Activated naive CD8-positive, alpha-beta T cell treated with anti-CD3 and anti-CD28 coated beads for 36 hours (primary cell): ENCODE measurements around the gene CEP85. TPM values are rescaled to one million over a fixed set of nuclear protein-coding genes. Genes with fewer than 3 reads are reported as not detected.

Experiments used
- DNase-seq: peaks from one replicate; pipeline ENCODE4 v3.0.0; 2021
- H3K27ac Mint-ChIP-seq: one replicate; pipeline ENCODE4 v1.8.0; 2022; ENCODE audit warnings: mild to moderate bottlenecking, moderate library complexity, mixed read lengths
- H3K27me3 Mint-ChIP-seq: one replicate; pipeline ENCODE4 v1.8.0; 2022; ENCODE audit warnings: mild to moderate bottlenecking, mixed read lengths
- H3K36me3 Mint-ChIP-seq: one replicate; pipeline ENCODE4 v1.8.0; 2021; ENCODE audit warnings: mild to moderate bottlenecking, mixed read lengths
- H3K4me1 Mint-ChIP-seq: one replicate; pipeline ENCODE4 v1.8.0; 2021; ENCODE audit warnings: mixed read lengths
- H3K4me3 Mint-ChIP-seq: one replicate; pipeline ENCODE4 v1.8.0; 2022; ENCODE audit warnings: mild to moderate bottlenecking, moderate library complexity, mixed read lengths
- H3K9me3 Mint-ChIP-seq: one replicate; pipeline ENCODE4 v1.8.0; 2022; ENCODE audit warnings: mixed read lengths
- total RNA-seq, 2 experiments: library from RNA; stranded (reverse); gene quantifications; one replicate each; pipeline ENCODE4 v1.2.3, GENCODE V29; 2021

The CEP85 gene
- total RNA-seq, 2 experiments from 2014 or later, result 28.1 to 29.6 TPM

DNA sequence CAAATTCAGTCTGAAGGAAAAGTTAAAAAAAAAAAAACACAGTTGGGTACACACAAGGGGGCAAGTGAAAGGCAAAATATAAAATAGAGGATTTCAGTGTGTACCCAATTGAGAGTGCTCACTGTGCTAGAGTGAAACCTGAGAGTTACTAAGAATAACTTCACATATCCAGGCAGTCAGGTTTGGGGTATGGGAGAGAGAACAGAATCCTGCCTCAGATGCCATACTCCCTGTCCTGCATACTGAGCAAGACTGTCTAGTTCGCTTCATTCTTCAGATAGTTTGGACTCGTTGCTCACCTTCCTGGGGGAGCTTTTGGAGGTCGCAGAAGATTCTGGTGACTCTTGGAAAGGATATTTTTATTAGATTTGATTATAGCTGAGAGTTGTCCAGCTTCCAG lies 20.4 kb downstream of the CEP85 start:
- H3K27ac Mint-ChIP-seq, result no peak overlapping the region
- H3K36me3 Mint-ChIP-seq, result peaks cover 15% of the 10 kb centered on the region
- no peaks in the 10 kb centered on the region for H3K9me3 Mint-ChIP-seq
- H3K4me1 Mint-ChIP-seq, result peaks cover 7% of the 10 kb centered on the region
- no peak for DNase-seq
- no peaks in the 10 kb centered on the region for H3K27me3 Mint-ChIP-seq
- no peak overlapping the region for H3K4me3 Mint-ChIP-seq

DNA sequence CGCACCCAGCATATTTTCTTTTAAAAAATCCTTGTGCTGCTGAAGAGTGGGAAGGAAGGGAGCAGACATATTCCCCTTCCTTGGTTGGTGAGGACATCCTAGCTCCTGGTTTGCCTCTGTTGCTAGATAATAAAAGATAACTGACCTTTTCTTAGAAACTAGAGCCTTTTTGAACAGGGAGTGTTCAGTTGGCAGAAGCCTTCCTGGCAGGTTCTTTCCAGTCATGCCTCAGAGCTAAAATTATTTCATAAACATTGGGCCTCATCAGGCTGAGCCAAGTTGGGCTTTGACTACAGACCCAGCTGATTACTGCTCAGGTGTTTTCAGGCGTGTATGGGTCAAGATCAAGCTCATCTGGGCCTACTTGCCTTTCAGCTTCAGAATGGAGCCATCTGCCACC lies 23.2 kb downstream of the CEP85 start:
- Mint-ChIP-seq H3K27me3 (no peaks in the 10 kb centered on the region), H3K27ac (no peak overlapping the region), H3K9me3 (no peaks in the 10 kb centered on the region), H3K36me3 (peaks cover 22% of the 10 kb centered on the region), H3K4me1 (peaks cover 7% of the 10 kb centered on the region), H3K4me3 (no peak overlapping the region)
- no peak for DNase-seq

DNA sequence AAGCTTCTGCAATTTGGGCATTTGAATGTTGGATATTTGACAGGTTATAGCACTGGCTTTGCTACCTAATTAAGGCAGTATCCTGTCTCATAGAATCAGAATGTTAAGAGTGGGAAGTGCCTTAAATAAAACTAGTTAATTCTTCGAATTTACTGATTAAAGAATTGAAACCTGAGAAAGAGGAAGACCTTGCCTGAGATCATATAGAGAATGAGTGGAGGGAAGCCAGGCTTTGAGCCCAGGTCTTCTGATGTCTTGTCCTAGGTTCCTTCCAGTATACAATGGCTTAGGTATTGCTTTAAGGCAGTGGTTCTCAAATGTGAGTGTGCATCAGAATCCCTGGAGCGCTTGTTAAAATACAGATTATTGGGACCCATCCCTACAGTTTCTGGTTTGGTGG lies 25.0 kb downstream of the CEP85 start:
- Mint-ChIP-seq H3K9me3 (no peaks in the 10 kb centered on the region), H3K4me1 (peaks cover 2% of the 10 kb centered on the region), H3K27me3 (no peaks in the 10 kb centered on the region), H3K4me3 (no peak overlapping the region), H3K36me3 (peaks cover 30% of the 10 kb centered on the region), H3K27ac (no peak overlapping the region)
- DNase-seq, result no peak

DNA sequence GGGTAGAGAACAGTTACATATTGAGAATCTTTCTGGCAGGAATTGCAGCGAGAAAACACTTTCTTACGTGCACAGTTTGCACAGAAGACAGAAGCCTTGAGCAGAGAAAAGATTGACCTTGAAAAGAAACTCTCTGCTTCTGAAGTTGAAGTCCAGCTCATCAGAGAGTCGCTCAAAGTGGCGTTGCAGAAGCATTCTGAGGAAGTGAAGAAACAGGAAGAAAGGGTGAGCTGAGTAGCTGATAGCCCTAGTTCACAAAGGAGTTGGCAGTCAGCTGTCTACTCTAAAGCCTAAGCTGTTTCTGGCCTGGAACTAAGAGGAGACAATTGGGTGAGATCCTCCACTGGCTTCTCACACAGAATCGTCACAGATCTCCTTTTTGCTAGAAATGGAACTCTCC lies 25.6 kb downstream of the CEP85 start:
- Mint-ChIP-seq H3K27ac (no peak overlapping the region), H3K27me3 (no peaks in the 10 kb centered on the region), H3K4me3 (no peak overlapping the region), H3K9me3 (no peaks in the 10 kb centered on the region), H3K36me3 (peaks cover 32% of the 10 kb centered on the region), H3K4me1 (peaks cover under 1% of the 10 kb centered on the region)
- DNase-seq, result no peak

DNA sequence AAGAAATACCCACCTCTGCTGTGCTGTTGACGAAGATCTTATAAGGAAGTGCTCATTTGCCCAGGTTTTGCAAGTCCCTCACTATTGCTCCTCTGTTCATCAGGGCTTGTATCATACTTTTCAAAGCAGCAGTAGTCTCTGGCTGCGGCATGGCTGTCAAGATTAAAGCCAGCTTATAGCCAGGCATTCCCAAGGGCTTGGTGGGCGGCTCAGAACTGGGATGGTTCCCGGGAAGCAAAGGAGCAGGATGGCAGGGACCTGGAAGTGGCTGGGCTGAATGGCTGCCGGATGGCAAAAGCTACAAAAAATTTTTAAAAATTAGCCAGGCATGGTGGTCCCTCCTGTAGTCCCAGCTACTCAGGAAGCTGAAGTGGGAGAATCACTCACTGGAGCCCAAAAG lies 29.2 kb downstream of the CEP85 start:
- Mint-ChIP-seq H3K4me3 (no peak overlapping the region), H3K27ac (no peak overlapping the region), H3K36me3 (peaks cover 49% of the 10 kb centered on the region), H3K4me1 (peaks cover 8% of the 10 kb centered on the region), H3K27me3 (no peaks in the 10 kb centered on the region), H3K9me3 (peaks cover 3% of the 10 kb centered on the region)
- no peak for DNase-seq

DNA sequence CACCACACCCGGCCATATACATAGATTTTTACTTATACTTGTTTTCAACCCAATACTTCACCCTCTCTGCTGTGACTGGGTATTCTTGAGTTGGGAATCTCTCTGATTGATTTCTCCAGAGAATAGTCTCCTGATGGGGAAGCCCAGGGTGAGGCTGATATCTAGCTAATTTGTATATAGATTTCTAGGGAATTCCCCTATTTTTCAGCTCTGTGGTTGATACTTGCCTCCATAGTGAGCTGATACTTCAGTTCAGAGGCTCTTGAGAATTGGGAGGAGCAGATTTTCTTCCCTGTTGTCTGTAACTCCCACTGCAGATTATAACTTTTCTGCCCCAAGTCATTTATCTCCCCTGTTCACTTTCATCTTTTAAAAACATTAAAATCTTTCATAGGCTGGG lies 31.4 kb downstream of the CEP85 start:
- peaks cover 14% of the 10 kb centered on the region for H3K9me3 Mint-ChIP-seq
- H3K4me3 Mint-ChIP-seq, result no peak overlapping the region
- H3K27ac Mint-ChIP-seq, result no peak overlapping the region
- DNase-seq, result no peak
- peaks cover 64% of the 10 kb centered on the region for H3K36me3 Mint-ChIP-seq
- H3K27me3 Mint-ChIP-seq, result no peaks in the 10 kb centered on the region
- peaks cover 8% of the 10 kb centered on the region for H3K4me1 Mint-ChIP-seq

DNA sequence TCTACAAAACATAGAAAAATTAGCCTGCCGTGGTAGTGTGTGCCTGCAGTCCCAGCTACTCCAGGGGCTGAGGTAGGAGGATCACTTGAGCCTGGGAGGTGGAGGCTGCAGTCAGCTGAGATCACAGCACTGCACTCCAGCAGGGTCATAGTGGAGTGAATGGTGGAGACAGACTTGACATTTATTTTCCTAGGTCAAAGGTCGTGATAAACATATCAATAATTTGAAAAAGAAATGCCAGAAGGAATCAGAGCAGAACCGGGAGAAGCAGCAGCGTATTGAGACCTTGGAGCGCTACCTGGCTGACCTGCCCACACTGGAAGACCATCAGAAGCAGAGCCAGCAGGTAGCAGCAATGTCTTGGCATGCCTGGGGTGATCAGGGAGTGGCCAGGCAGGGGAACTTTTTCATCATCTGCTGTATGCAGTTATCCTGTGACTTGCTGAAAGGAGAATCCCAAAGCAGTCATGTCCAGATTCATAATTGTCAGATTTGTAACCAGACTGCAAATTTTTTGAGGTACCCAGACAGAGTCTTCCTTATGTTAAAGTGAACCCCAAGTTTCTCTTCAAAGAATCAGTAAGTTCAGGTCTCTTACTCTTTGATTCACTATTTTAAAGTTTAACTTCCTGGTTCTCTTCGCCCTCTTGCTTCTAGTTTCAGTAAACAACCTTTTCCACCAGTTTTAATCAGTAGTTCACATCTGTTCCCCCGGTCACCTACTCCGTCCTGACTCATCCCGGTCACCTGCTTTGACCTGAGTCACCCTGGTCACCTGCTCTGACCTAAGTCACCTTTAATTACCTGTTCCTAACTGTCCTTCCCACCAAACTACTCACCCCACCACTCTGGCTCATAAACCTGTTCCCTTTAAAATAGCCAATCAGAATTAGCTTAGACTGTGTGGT lies 34.5 kb downstream of the CEP85 start:
- Mint-ChIP-seq H3K9me3 (peaks cover 14% of the 10 kb centered on the region), H3K27ac (no peak overlapping the region), H3K4me3 (no peak overlapping the region), H3K4me1 (peaks cover 8% of the 10 kb centered on the region), H3K27me3 (no peaks in the 10 kb centered on the region), H3K36me3 (peaks cover 62% of the 10 kb centered on the region)
- DNase-seq, result no peak

DNA sequence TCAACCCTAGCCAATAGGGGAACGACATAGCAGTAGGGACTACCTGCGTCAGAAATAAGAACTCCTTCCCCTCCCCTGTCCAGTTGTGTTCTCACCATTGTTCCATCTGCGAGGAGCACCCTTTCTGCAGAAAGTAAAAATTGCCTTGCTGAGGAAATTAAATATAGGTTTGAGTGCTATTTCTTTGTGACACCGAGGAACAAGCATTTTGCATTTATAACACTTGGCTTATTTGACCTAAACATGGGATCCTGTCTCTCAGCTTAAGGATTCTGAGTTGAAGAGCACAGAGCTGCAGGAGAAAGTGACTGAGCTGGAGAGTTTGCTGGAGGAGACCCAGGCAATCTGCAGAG lies 35.2 kb downstream of the CEP85 start:
- Mint-ChIP-seq H3K27ac (no peak overlapping the region), H3K27me3 (no peaks in the 10 kb centered on the region), H3K9me3 (peaks cover 14% of the 10 kb centered on the region), H3K36me3 (peaks cover 57% of the 10 kb centered on the region), H3K4me1 (peaks cover 8% of the 10 kb centered on the region), H3K4me3 (no peak overlapping the region)
- no peak for DNase-seq

DNA sequence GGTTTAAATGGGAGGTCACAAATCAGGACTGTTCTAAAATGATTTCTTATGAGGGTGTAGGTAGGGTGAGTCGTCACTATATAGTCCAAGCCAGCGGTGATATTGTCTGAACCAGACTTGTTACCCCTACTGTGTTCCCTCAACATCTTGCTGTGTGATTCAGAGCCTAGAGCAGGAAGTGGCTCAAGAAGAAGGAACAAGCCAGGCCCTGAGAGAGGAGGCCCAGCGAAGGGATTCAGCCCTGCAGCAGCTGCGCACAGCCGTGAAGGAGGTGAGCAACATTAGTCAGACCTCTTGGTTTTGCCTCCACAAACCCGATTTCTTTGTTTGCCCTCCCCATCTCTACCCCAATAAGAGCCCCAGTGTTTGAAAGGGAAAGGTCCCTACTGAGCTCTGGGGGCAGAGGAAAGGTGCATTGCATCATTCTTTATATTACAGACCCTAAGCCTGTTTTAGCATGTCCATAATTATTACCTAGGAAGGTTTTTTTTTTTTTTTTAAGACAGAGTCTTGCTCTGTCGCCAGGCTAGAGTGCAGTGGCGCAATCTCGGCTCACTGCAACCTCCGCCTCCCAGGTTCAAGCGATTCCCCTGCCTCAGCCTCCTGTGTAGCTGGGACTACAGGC lies 40.9 kb downstream of the CEP85 start:
- H3K4me3 Mint-ChIP-seq, result no peak overlapping the region
- peak overlapping the region; percentile 96 for H3K27ac Mint-ChIP-seq
- no peak for DNase-seq
- peaks cover 51% of the 10 kb centered on the region for H3K4me1 Mint-ChIP-seq
- no peaks in the 10 kb centered on the region for H3K9me3 Mint-ChIP-seq
- peaks cover 50% of the 10 kb centered on the region for H3K36me3 Mint-ChIP-seq
- no peaks in the 10 kb centered on the region for H3K27me3 Mint-ChIP-seq

DNA sequence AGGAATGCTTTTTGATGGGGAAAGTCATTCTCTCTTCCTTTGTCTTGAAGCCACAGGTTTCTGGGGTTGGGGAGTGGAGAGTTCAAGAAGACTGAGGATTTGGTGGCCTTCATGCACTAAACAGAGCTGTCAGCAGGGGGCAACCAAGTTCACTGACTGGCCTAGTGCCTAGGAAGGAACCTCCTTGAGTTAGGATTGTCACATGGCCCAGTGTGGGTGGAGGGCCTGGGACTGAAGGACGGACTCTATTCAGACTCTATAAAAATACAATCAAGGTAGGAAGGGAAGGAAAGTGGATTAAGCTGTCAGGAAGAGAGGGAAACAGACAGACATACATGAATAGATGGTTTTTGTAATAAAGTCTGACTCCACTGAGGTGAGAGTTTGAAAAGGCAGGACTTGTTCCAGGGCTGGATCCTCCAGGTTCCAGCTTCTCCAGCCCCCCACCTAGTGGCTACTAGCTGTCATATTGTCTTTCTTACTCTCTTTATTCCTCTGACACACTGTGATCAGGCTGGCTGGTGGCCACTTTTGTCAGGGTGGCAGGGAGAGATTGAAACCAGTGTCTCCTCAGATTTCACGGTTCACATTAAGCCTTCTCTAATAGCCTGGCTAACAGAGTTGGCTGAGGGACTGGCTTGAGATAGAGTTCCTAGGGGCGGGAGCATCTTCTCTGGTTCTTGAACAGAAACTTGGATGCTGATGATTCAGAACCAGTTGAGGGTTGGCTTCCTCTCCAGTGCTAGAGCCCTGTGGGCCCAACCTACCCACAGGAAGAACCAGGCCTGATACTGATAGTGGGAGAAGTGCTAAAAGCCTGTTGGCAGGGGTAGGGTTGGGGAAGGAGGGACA lies 41.8 kb downstream of the CEP85 start:
- peak; percentile 75 for DNase-seq
- Mint-ChIP-seq H3K4me3 (peak overlapping the region; percentile 72), H3K27ac (peak overlapping the region; percentile 96), H3K27me3 (no peaks in the 10 kb centered on the region), H3K36me3 (peaks cover 49% of the 10 kb centered on the region), H3K9me3 (no peaks in the 10 kb centered on the region), H3K4me1 (peaks cover 51% of the 10 kb centered on the region)

DNA sequence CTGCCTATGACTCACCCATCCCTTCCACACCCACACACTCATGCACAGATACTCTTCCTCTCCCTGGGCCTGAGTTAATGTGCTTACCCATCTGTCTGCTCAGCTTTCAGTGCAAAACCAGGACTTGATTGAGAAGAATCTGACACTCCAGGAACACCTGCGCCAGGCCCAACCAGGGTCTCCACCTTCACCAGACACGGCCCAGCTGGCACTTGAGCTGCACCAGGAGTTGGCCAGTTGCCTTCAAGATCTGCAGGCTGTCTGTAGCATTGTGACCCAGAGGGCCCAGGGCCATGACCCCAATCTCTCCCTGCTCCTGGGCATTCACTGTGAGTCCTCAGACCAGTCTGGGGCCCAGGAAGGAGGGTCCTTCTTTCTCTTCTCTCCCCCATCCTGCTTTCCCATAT lies 42.4 kb downstream of the CEP85 start:
- no peaks in the 10 kb centered on the region for H3K27me3 Mint-ChIP-seq
- peak overlapping the region; percentile 29 for H3K4me3 Mint-ChIP-seq
- H3K36me3 Mint-ChIP-seq, result peaks cover 51% of the 10 kb centered on the region
- H3K27ac Mint-ChIP-seq, result peak overlapping the region; percentile 96
- peaks cover 57% of the 10 kb centered on the region for H3K4me1 Mint-ChIP-seq
- no peak for DNase-seq
- no peaks in the 10 kb centered on the region for H3K9me3 Mint-ChIP-seq

DNA sequence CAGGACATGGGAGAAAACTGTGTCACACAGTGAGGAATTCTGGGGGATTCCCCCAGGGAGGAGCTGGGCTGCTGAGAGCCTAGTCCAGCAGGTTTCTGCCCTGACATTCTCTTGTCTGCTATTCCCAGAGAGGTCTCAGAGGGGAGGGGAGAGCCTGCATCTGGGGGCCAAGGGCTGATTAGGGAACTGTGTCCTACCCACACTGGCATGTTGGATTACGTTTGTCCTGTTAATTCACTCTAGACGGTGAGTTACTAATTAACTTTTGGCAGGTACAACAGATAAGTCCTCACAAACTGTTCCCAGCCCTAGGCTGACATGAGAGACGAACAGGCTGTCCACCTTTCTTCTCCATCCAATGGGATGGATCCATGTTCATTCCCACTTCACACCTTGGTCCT lies 43.3 kb downstream of the CEP85 start:
- no peak for DNase-seq
- Mint-ChIP-seq H3K9me3 (no peaks in the 10 kb centered on the region), H3K27me3 (no peaks in the 10 kb centered on the region), H3K36me3 (peaks cover 54% of the 10 kb centered on the region), H3K4me1 (peaks cover 63% of the 10 kb centered on the region), H3K27ac (peak overlapping the region; percentile 96), H3K4me3 (no peak overlapping the region)

DNA sequence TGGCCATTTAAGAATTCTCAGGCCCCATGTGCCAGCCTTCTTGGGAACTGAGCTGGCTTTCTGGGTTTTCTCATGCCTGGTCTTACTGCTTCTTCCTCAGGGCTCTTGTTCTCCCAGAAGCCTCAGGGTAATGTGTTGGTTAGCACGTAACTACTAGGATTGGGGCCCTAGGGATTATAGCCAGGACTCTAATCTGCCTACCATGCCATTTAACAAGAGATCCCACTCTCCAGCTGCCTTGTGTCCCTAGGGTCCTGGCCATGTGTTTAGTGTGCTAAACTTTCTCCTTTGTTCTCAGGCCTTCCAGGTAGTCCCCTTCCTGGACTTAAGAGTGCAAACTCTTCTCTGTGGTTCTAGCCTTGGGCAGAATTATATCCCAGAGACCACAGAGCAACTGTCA lies 43.7 kb downstream of the CEP85 start:
- Mint-ChIP-seq H3K4me1 (peaks cover 68% of the 10 kb centered on the region), H3K36me3 (peaks cover 55% of the 10 kb centered on the region), H3K27me3 (no peaks in the 10 kb centered on the region), H3K27ac (peak overlapping the region; percentile 96), H3K9me3 (no peaks in the 10 kb centered on the region), H3K4me3 (peak overlapping the region; percentile 3)
- DNase-seq, result no peak

DNA sequence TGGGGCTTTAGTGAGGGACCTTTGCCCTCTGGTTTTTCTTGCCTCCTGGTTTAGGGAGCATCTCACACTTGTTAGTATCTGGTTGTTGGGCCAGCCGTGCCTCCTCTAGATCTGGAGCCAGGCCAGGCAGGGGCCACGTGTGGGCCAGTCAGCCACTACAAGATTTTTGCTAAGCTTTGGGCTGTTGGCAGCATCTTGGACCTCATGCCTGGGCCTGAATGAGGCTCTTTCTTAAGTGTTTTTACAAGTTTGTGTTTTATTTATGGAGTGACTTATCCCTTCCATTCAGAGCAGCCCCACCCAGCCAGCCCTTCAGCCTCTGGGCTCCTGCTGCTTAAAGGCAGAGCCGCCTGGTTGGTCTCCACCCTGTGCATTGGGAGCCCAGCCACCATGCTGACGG lies 44.3 kb downstream of the CEP85 start:
- H3K4me1 Mint-ChIP-seq, result peaks cover 74% of the 10 kb centered on the region
- peaks cover 57% of the 10 kb centered on the region for H3K36me3 Mint-ChIP-seq
- no peaks in the 10 kb centered on the region for H3K27me3 Mint-ChIP-seq
- H3K4me3 Mint-ChIP-seq, result peak overlapping the region; percentile 20
- H3K27ac Mint-ChIP-seq, result peak overlapping the region; percentile 96
- no peak for DNase-seq
- no peaks in the 10 kb centered on the region for H3K9me3 Mint-ChIP-seq
